Keratinocyte (primary cell): ENCODE measurements around the gene PRPF6. TPM values are rescaled to one million over a fixed set of nuclear protein-coding genes. Genes with fewer than 3 reads are reported as not detected.

ENCODE experiments used
- DNase-seq: peaks from one replicate; pipeline ENCODE4 v3.0.0-alpha.2; 2011; ENCODE audit warnings: low read depth, missing footprints, low spot score
- FAIRE-seq: peaks from 2 replicates; lab custom pipeline; 2011; peaks lifted over from hg19 to GRCh38; lab: Jason Lieb, UNC
- H2AFZ ChIP-seq: 2 replicates; pipeline ENCODE4 v1.6.0; 2012; ENCODE audit warnings: low read length, control low read depth, inconsistent platforms; ENCODE audit not compliant: control insufficient read depth
- H3K27ac ChIP-seq: 2 replicates; pipeline ENCODE4 v1.5.1; 2011; ENCODE audit warnings: low read length; ENCODE audit not compliant: control insufficient read depth, insufficient read depth
- H3K27me3 ChIP-seq: 3 replicates; pipeline ENCODE4 v1.6.0; 2011; ENCODE audit warnings: low read length; ENCODE audit not compliant: control insufficient read depth, insufficient read depth; ENCODE audit errors: extremely low read depth
- H3K36me3 ChIP-seq, 2 experiments: 2 replicates in 1 of 2; 3 replicates in 1 of 2; pipeline ENCODE4 v1.5.1; 2011; ENCODE audit warnings: low read length in 2 of 2, mild to moderate bottlenecking in 1 of 2; ENCODE audit not compliant: control insufficient read depth in 2 of 2, insufficient read depth in 2 of 2; ENCODE audit errors: extremely low read depth in 1 of 2
- H3K4me1 ChIP-seq: 3 replicates; pipeline ENCODE4 v1.5.1; 2011; ENCODE audit warnings: low read length; ENCODE audit not compliant: control insufficient read depth, insufficient read depth; ENCODE audit errors: extremely low read depth
- H3K4me2 ChIP-seq: 3 replicates; pipeline ENCODE4 v1.6.0; 2011; ENCODE audit warnings: low read depth, low read length; ENCODE audit not compliant: control insufficient read depth, insufficient read depth; ENCODE audit errors: extremely low read depth
- H3K4me3 ChIP-seq, 3 experiments: fragments of 200-600 bp in 1 of 3; sonication (generic) in 1 of 3; 2 replicates in 2 of 3; 3 replicates in 1 of 3; pipeline ENCODE4 v1.5.1; 2011 to 2016; ENCODE audit warnings: low read length in 3 of 3, mild to moderate bottlenecking in 3 of 3, control low read depth in 2 of 3, inconsistent platforms in 1 of 3, low read depth in 1 of 3, mixed read lengths in 1 of 3, mixed run types in 1 of 3, moderate library complexity in 1 of 3; ENCODE audit not compliant: control insufficient read depth in 2 of 3, insufficient read depth in 2 of 3; ENCODE audit errors: extremely low read depth in 1 of 3
- H3K79me2 ChIP-seq: 2 replicates; pipeline ENCODE4 v1.6.0; 2012; ENCODE audit warnings: low read length; ENCODE audit not compliant: control insufficient read depth, insufficient read depth
- H3K9ac ChIP-seq: 3 replicates; pipeline ENCODE4 v1.6.0; 2011; ENCODE audit warnings: low read length; ENCODE audit not compliant: control insufficient read depth, insufficient read depth; ENCODE audit errors: extremely low read depth
- H3K9me1 ChIP-seq: 3 replicates; pipeline ENCODE4 v1.6.0; 2011; ENCODE audit warnings: low read length; ENCODE audit not compliant: control insufficient read depth, insufficient read depth; ENCODE audit errors: extremely low read depth
- H3K9me3 ChIP-seq: 2 replicates; pipeline ENCODE4 v1.5.1; 2012; ENCODE audit warnings: low read depth, low read length; ENCODE audit not compliant: control insufficient read depth
- H4K20me1 ChIP-seq: 3 replicates; pipeline ENCODE4 v1.6.0; 2011; ENCODE audit warnings: low read length; ENCODE audit not compliant: control insufficient read depth, insufficient read depth; ENCODE audit errors: extremely low read depth
- EZH2 ChIP-seq: IDR thresholded peaks from one replicate; pipeline ENCODE4 v1.6.1; 2012; ENCODE audit warnings: inconsistent platforms, mild to moderate bottlenecking, low read length, moderate library complexity
- dilution Hi-C: fragments of 300-500 bp; cut with MboI; formaldehyde crosslinking; loops from one replicate; pipeline ENCODE4 v1.7.0; 2020; ENCODE audit warnings: low sequenced_read_pairs; ENCODE audit not compliant: extremely low pct_ligation_motif_present
- polyA plus RNA-seq, 5 experiments: library from polyadenylated mRNA; depleted of rRNA in 3 of 5; stranded (reverse) in 3 of 5; stranded (forward) in 1 of 5; unstranded in 1 of 5; fragments of >200 nt; gene quantifications; 1 replicate in 1 of 5; 2 replicates in 3 of 5; 3 replicates in 1 of 5; pipeline versions ENCODE4 v1.2.1 to v1.2.3, GENCODE V29; 2011 to 2012; ENCODE audit warnings: missing spikeins in 2 of 5, low read depth in 1 of 5, low replicate concordance in 1 of 5
- TF ChIP-seq, protein P1 (sequence below), 3 experiments: IDR thresholded peaks in 1 of 3; conservative IDR thresholded peaks in 1 of 3; optimal IDR thresholded peaks in 1 of 3; 2 replicates in 2 of 3; 3 replicates in 1 of 3; pipeline versions ENCODE3 to v1.5.1; 2011; ENCODE audit warnings: low read length in 3 of 3, mild to moderate bottlenecking in 3 of 3, moderate library complexity in 2 of 3, control low read depth in 1 of 3, inconsistent platforms in 1 of 3; ENCODE audit not compliant: insufficient read depth in 2 of 3; ENCODE audit errors: extremely low read depth in 1 of 3

The PRPF6 gene
- polyA plus RNA-seq, 1 donor (not counting 4 experiments of a cell fraction or from before 2014, with no cell fraction given), result 30.5 TPM

DNA sequence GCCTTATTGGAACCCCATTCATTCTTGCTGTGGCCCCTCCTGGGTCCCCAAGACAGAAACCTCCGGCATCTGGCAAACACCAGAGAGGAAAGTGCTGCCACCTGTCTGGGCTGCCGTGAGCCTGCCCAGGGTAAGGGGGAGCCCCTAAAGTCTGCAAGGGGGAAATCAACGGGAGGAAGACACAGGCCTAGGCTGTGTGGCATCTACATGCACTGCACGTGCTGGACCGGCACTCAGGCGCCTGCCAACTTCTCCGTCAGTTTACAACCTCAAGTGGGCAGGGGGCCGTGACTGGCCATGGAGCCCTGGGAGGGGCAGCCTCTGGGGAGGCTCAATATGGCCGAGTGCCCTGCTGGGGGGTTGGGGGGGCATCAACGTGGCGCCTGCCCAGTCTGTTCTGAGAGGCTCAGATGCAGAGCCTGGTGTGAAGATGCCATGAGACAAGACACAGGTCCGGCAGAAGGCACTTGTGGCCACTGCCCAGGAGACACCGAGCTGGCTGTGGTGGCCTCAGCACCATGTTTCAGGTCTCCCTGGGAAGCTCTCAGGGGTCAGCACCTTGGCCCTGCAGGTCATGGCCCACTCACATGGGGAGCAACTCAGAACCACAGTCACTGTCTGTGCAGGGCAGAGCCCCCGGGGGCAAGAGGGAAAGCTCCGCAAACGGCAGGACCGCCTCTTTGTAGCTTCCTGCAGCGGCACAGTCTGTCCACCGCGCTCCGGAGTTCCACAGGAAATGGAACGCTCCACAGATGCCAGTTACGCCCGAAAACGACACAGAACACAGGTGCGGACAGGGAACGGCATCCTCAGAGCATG, 33.1 kb upstream of the PRPF6 start:
- no peaks in the 10 kb centered on the region for H3K9me3 ChIP-seq
- peaks cover 50% of the 10 kb centered on the region for H3K4me1 ChIP-seq
- dilution Hi-C loops, result no loop called here
- no peak for DNase-seq
- H3K79me2 ChIP-seq, result peaks cover 66% of the 10 kb centered on the region
- TF ChIP-seq, protein P1, sequence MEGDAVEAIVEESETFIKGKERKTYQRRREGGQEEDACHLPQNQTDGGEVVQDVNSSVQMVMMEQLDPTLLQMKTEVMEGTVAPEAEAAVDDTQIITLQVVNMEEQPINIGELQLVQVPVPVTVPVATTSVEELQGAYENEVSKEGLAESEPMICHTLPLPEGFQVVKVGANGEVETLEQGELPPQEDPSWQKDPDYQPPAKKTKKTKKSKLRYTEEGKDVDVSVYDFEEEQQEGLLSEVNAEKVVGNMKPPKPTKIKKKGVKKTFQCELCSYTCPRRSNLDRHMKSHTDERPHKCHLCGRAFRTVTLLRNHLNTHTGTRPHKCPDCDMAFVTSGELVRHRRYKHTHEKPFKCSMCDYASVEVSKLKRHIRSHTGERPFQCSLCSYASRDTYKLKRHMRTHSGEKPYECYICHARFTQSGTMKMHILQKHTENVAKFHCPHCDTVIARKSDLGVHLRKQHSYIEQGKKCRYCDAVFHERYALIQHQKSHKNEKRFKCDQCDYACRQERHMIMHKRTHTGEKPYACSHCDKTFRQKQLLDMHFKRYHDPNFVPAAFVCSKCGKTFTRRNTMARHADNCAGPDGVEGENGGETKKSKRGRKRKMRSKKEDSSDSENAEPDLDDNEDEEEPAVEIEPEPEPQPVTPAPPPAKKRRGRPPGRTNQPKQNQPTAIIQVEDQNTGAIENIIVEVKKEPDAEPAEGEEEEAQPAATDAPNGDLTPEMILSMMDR (optimal IDR thresholded peaks at IDR 0.05 in 1 of 3, IDR thresholded peaks at IDR 0.05 in 1 of 3, conservative IDR thresholded peaks at IDR 0.05 in 1 of 3; ENCODE audit: extremely low read depth in 1 of 3, insufficient read depth in 2 of 3, low read length in 3 of 3), result no peak
- no peak for TF ChIP-seq EZH2
- H3K9me1 ChIP-seq, result peaks cover 8% of the 10 kb centered on the region
- H2AFZ ChIP-seq, result no peak overlapping the region
- H3K4me3 ChIP-seq, result no peak overlapping the region
- no peak for FAIRE-seq
- H3K9ac ChIP-seq, result no peak overlapping the region
- H3K27me3 ChIP-seq, result no peaks in the 10 kb centered on the region
- H3K27ac ChIP-seq, result no peak overlapping the region
- peak overlapping the region; percentile 55 for H3K4me2 ChIP-seq
- peaks cover 17 to 22% of the 10 kb centered on the region in 2 experiments for H3K36me3 ChIP-seq
- H4K20me1 ChIP-seq, result peaks cover 47% of the 10 kb centered on the region

DNA sequence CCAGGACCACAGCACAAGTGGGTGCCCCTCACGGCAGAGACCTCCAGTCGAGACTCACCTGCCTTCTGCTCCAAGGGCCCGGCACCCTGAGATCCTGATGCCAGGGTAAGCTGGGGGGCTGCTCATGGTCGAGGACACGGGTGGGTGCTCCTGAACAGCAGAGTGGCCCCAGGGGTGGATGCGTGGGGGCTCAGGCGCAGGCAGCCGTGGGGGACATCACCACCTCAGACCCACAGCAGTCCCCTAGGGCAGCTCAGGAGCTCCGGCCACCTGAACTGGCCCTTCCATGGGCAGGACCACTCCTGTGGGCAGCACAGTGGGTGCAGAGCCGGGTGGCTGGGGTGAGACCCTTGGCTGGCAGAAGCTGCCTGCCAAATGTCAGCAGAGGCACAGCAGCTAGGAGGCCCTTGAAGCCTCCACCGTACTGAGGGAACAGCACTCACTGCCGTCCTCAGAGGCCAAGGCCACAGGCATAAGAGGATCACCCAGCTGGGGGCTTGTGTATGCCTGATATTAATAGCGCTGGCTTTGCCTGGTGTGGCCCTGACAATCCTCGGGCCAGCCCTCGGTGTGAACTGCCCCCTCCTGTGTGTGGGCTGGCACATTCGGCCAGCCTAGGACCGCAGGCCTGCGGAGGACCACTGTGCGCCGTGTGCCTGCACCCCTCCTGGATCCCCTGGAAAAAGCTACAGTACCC, 30.1 kb upstream of the PRPF6 start:
- Histone ChIP-seq H3K9me3 (no peaks in the 10 kb centered on the region), H3K4me2 (no peak overlapping the region), H3K4me3 (no peak overlapping the region), H3K79me2 (peaks cover 83% of the 10 kb centered on the region), H3K27me3 (no peaks in the 10 kb centered on the region), H3K36me3 (peaks cover 4 to 7% of the 10 kb centered on the region in 2 experiments), H3K9ac (no peak overlapping the region), H3K9me1 (peaks cover 8% of the 10 kb centered on the region), H3K27ac (no peak overlapping the region), H2AFZ (no peak overlapping the region), H3K4me1 (peaks cover 55% of the 10 kb centered on the region), H4K20me1 (peaks cover 53% of the 10 kb centered on the region)
- no peak for FAIRE-seq
- DNase-seq, result no peak
- dilution Hi-C loops, result no loop called here
- TF ChIP-seq, protein P1 (optimal IDR thresholded peaks at IDR 0.05 in 1 of 3, IDR thresholded peaks at IDR 0.05 in 1 of 3, conservative IDR thresholded peaks at IDR 0.05 in 1 of 3; ENCODE audit: extremely low read depth in 1 of 3, insufficient read depth in 2 of 3, low read length in 3 of 3), result no peak
- no peak for TF ChIP-seq EZH2
